Measurements from ENCODE around the gene TLK1. TPM values are rescaled to one million over a fixed set of nuclear protein-coding genes. Genes with fewer than 3 reads are reported as not detected.

The TLK1 gene
- total and polyA plus RNA-seq, 2 donors (not counting 1 experiment from before 2014, with no cell fraction given) = 23.5 to 29.9 TPM

GRCh38 chr2:171089489-171089888, 71.2 kb downstream of the TLK1 start:
- Histone ChIP-seq H2AFZ (ENCODE audit: low read length) (no peak overlapping the region), H3K79me2 (ENCODE audit: control insufficient read depth, insufficient read depth, low read length) (peaks cover 16% of the 10 kb centered on the region), H3K4me2 (ENCODE audit: extremely low read depth, insufficient read depth, low read length) (no peak overlapping the region), H3K4me3 (replicated peaks in 1 of 4; ENCODE audit: control extremely low read depth in 1 of 4, insufficient read depth in 1 of 4, low read depth in 3 of 4, low read length in 4 of 4) (no peak overlapping the region), H4K20me1 (ENCODE audit: control insufficient read depth, extremely low read depth, insufficient read depth, low read length) (no peaks in the 10 kb centered on the region), H3K9me3 (ENCODE audit: control insufficient read depth, insufficient read depth, low read depth, low read length) (no peaks in the 10 kb centered on the region), H3K27me3 (ENCODE audit: control insufficient read depth, insufficient read depth, low read length) (no peaks in the 10 kb centered on the region), H3K36me3 (ENCODE audit: control insufficient read depth, insufficient read depth, low read length) (no peaks in the 10 kb centered on the region), H3K27ac (ENCODE audit: insufficient read depth, low read length) (no peak overlapping the region), H3K9ac (ENCODE audit: insufficient read depth, low read length) (no peak overlapping the region), H3K4me1 (ENCODE audit: control insufficient read depth, extremely low read depth, insufficient read depth, low read length) (no peaks in the 10 kb centered on the region)
- no peak for DNase-seq (ENCODE audit: low read depth in 2 of 2)
- TF ChIP-seq EZH2 (IDR thresholded peaks at IDR 0.05; ENCODE audit: low read length, missing control alignments) (no peak), CTCF (conservative IDR thresholded peaks at IDR 0.05 in 1 of 2, IDR thresholded peaks at IDR 0.05 in 1 of 2; ENCODE audit: low read depth in 1 of 2, low read length in 2 of 2) (no peak)

GRCh38 chr2:171088057-171088834, 72.4 kb downstream of the TLK1 start:
- Histone ChIP-seq H3K79me2 (ENCODE audit: control insufficient read depth, insufficient read depth, low read length) (peaks cover 13% of the 10 kb centered on the region), H3K36me3 (ENCODE audit: control insufficient read depth, insufficient read depth, low read length) (no peaks in the 10 kb centered on the region), H3K4me2 (ENCODE audit: extremely low read depth, insufficient read depth, low read length) (no peak overlapping the region), H3K27me3 (ENCODE audit: control insufficient read depth, insufficient read depth, low read length) (no peaks in the 10 kb centered on the region), H4K20me1 (ENCODE audit: control insufficient read depth, extremely low read depth, insufficient read depth, low read length) (no peaks in the 10 kb centered on the region), H3K9me3 (ENCODE audit: control insufficient read depth, insufficient read depth, low read depth, low read length) (no peaks in the 10 kb centered on the region), H3K27ac (ENCODE audit: insufficient read depth, low read length) (no peak overlapping the region), H3K4me3 (replicated peaks in 1 of 4; ENCODE audit: control extremely low read depth in 1 of 4, insufficient read depth in 1 of 4, low read depth in 3 of 4, low read length in 4 of 4) (no peak overlapping the region), H2AFZ (ENCODE audit: low read length) (no peak overlapping the region), H3K9ac (ENCODE audit: insufficient read depth, low read length) (no peak overlapping the region), H3K4me1 (ENCODE audit: control insufficient read depth, extremely low read depth, insufficient read depth, low read length) (no peaks in the 10 kb centered on the region)
- no peak for TF ChIP-seq EZH2 (IDR thresholded peaks at IDR 0.05; ENCODE audit: low read length, missing control alignments)
- TF ChIP-seq CTCF (conservative IDR thresholded peaks at IDR 0.05 in 1 of 2, IDR thresholded peaks at IDR 0.05 in 1 of 2; ENCODE audit: low read depth in 1 of 2, low read length in 2 of 2) = no peak
- no peak for DNase-seq (ENCODE audit: low read depth in 2 of 2)

- no peak for DNase-seq (ENCODE audit: low read depth in 2 of 2)
- H3K27ac ChIP-seq (ENCODE audit: insufficient read depth, low read length) = no peak overlapping the region
- no peak overlapping the region for H3K4me3 ChIP-seq (replicated peaks in 1 of 4; ENCODE audit: control extremely low read depth in 1 of 4, insufficient read depth in 1 of 4, low read depth in 3 of 4, low read length in 4 of 4)
- H4K20me1 ChIP-seq (ENCODE audit: control insufficient read depth, extremely low read depth, insufficient read depth, low read length) = no peaks in the 10 kb centered on the region
- H3K4me1 ChIP-seq (ENCODE audit: control insufficient read depth, extremely low read depth, insufficient read depth, low read length) = no peaks in the 10 kb centered on the region
- H3K36me3 ChIP-seq (ENCODE audit: control insufficient read depth, insufficient read depth, low read length) = no peaks in the 10 kb centered on the region
- H3K9ac ChIP-seq (ENCODE audit: insufficient read depth, low read length) = no peak overlapping the region
- H3K79me2 ChIP-seq (ENCODE audit: control insufficient read depth, insufficient read depth, low read length) = peaks cover 9% of the 10 kb centered on the region
- H2AFZ ChIP-seq (ENCODE audit: low read length) = no peak overlapping the region
- H3K9me3 ChIP-seq (ENCODE audit: control insufficient read depth, insufficient read depth, low read depth, low read length) = no peaks in the 10 kb centered on the region
- H3K27me3 ChIP-seq (ENCODE audit: control insufficient read depth, insufficient read depth, low read length) = no peaks in the 10 kb centered on the region
- no peak overlapping the region for H3K4me2 ChIP-seq (ENCODE audit: extremely low read depth, insufficient read depth, low read length)
- TF ChIP-seq CTCF (conservative IDR thresholded peaks at IDR 0.05 in 1 of 2, IDR thresholded peaks at IDR 0.05 in 1 of 2; ENCODE audit: low read depth in 1 of 2, low read length in 2 of 2) = no peak
- TF ChIP-seq EZH2 (IDR thresholded peaks at IDR 0.05; ENCODE audit: low read length, missing control alignments) = no peak
Measured at GRCh38 chr2:171087547-171087946, 73.1 kb downstream of the TLK1 start.

Data from fibroblast of lung (primary cell).